GM18951 (cell line): ENCODE data around the gene TUBB4A.

Experiments used
- POLR2A ChIP-seq: IDR thresholded peaks from 4 replicates; pipeline ENCODE4 v1.6.1; 2011; ENCODE audit warnings: mild to moderate bottlenecking; ENCODE audit not compliant: insufficient read length, insufficient read depth; ENCODE audit errors: extremely low read depth
- in situ Hi-C: fragments of 300-500 bp; cut with MboI; formaldehyde crosslinking; loops from one replicate; pipeline ENCODE4 v1.12.0; 2022; ENCODE audit warnings: low sequenced_read_pairs, mixed read lengths, inconsistent platforms; ENCODE audit not compliant: unreplicated experiment

TUBB4A gene

GRCh38 chr19:6479836-6480398 is 22.2 kb downstream of the TUBB4A start:
- TF ChIP-seq POLR2A: no peak
- in situ Hi-C loops: no loop called here

GRCh38 chr19:6478815-6479214 is 23.3 kb downstream of the TUBB4A start:
- in situ Hi-C loops: no loop called here
- no peak for TF ChIP-seq POLR2A

GRCh38 chr19:6476896-6477431 is 25.1 kb downstream of the TUBB4A start:
- no peak for TF ChIP-seq POLR2A
- in situ Hi-C loops: no loop called here

- TF ChIP-seq POLR2A: no peak
- in situ Hi-C loops: no loop called here
Observed at GRCh38 chr19:6476155-6476895, 25.8 kb downstream of the TUBB4A start.

GRCh38 chr19:6475321-6476108 is 26.6 kb downstream of the TUBB4A start:
- no peak for TF ChIP-seq POLR2A
- in situ Hi-C loops: no loop called here

GRCh38 chr19:6473647-6474046 is 28.5 kb downstream of the TUBB4A start:
- in situ Hi-C loops: no loop called here
- TF ChIP-seq POLR2A: no peak

GRCh38 chr19:6472713-6473112 is 29.4 kb downstream of the TUBB4A start:
- in situ Hi-C loops: no loop called here
- TF ChIP-seq POLR2A: no peak

- in situ Hi-C loops: no loop called here
- no peak for TF ChIP-seq POLR2A
Observed at GRCh38 chr19:6471076-6471475, 31.0 kb downstream of the TUBB4A start.

GRCh38 chr19:6470173-6470572 is 31.9 kb downstream of the TUBB4A start:
- in situ Hi-C loops: no loop called here
- TF ChIP-seq POLR2A: no peak

GRCh38 chr19:6467384-6467783 is 34.7 kb downstream of the TUBB4A start:
- no peak for TF ChIP-seq POLR2A
- in situ Hi-C loops: no loop called here

GRCh38 chr19:6466526-6467248 is 35.4 kb downstream of the TUBB4A start:
- in situ Hi-C loops: no loop called here
- no peak for TF ChIP-seq POLR2A

GRCh38 chr19:6465663-6466062 is 36.4 kb downstream of the TUBB4A start:
- in situ Hi-C loops: no loop called here
- no peak for TF ChIP-seq POLR2A

- in situ Hi-C loops: no loop called here
- no peak for TF ChIP-seq POLR2A
Observed at GRCh38 chr19:6465006-6465405, 37.1 kb downstream of the TUBB4A start.
